B cell (primary cell): ENCODE measurements around the gene PHETA2. TPM values are rescaled to one million over a fixed set of nuclear protein-coding genes. Genes with fewer than 3 reads are reported as not detected.

ENCODE experiments used
- ATAC-seq: fragments of 200-7000 bp; cut with Tn5 transposase; one replicate; pipeline ENCODE4 v1.10.0; 2021; ENCODE audit warnings: low read depth, mild to moderate bottlenecking, moderate number of reproducible peaks, moderate library complexity
- CTCF ChIA-PET: fragments of 350-600 bp; sonication (Branson Sonifier 250); formaldehyde crosslinking; loops from one replicate; lab custom pipeline; 2021; ENCODE audit warnings: antibody characterized with exemption, inconsistent platforms; lab: Charles Lee
- POLR2A ChIA-PET: fragments of 350-600 bp; sonication (Branson Sonifier 250); formaldehyde crosslinking; loops from one replicate; lab custom pipeline; 2021; ENCODE audit warnings: antibody characterized with exemption; lab: Charles Lee
- DNase-seq: peaks from one replicate; pipeline ENCODE4 v3.0.0; 2013
- H2AFZ ChIP-seq: 2 replicates; pipeline ENCODE4 v1.6.1; 2012; ENCODE audit warnings: mild to moderate bottlenecking, low read depth, low read length; ENCODE audit not compliant: insufficient read depth, poor library complexity, severe bottlenecking
- H3K27ac ChIP-seq, 2 donors: 1 replicate in 1 of 2; 2 replicates in 1 of 2; pipeline ENCODE4 v1.5.1; 2012 to 2013; ENCODE audit warnings: low read length in 2 of 2, mild to moderate bottlenecking in 2 of 2, moderate library complexity in 1 of 2
- H3K27me3 ChIP-seq, 4 experiments: fragments of 200-600 bp in 1 of 4; sonication (generic) in 1 of 4; replicated peaks in 1 of 4; 1 replicate in 2 of 4; 2 replicates in 2 of 4; pipeline versions ENCODE4 v1.6.1 to v1.7.0; 2013 to 2016; ENCODE audit warnings: low read length in 3 of 4, mild to moderate bottlenecking in 2 of 4, mixed read lengths in 1 of 4, moderate library complexity in 1 of 4; ENCODE audit not compliant: insufficient read depth in 4 of 4, control insufficient read depth in 3 of 4; ENCODE audit errors: control extremely low read depth in 1 of 4
- H3K36me3 ChIP-seq, 2 experiments: replicated peaks in 1 of 2; 1 replicate in 1 of 2; 2 replicates in 1 of 2; pipeline versions ENCODE4 v1.6.1 to v1.7.1; 2013; ENCODE audit warnings: low read length in 1 of 2; ENCODE audit not compliant: insufficient read depth in 2 of 2, control insufficient read depth in 1 of 2; ENCODE audit errors: control extremely low read depth in 1 of 2, extremely low read depth in 1 of 2
- H3K4me1 ChIP-seq, 2 donors: fragments of 200-600 bp in 1 of 2; sonication (generic) in 1 of 2; 1 replicate in 1 of 2; 2 replicates in 1 of 2; pipeline versions ENCODE4 v1.5.1 to v1.6.1; 2013 to 2017; ENCODE audit warnings: low read length in 2 of 2; ENCODE audit not compliant: control insufficient read depth in 2 of 2, insufficient read depth in 2 of 2
- H3K4me2 ChIP-seq: replicated peaks from 2 replicates; pipeline ENCODE3; 2012; ENCODE audit warnings: mild to moderate bottlenecking, low read depth, low read length; ENCODE audit not compliant: poor library complexity, severe bottlenecking
- H3K4me3 ChIP-seq, 5 experiments: fragments of 200-600 bp in 1 of 5; sonication (generic) in 1 of 5; 1 replicate in 3 of 5; 2 replicates in 2 of 5; pipeline versions ENCODE4 v1.5.1 to v1.7.0; 2011 to 2016; ENCODE audit warnings: low read length in 4 of 5, mild to moderate bottlenecking in 4 of 5, low read depth in 2 of 5, control low read depth in 1 of 5, moderate library complexity in 1 of 5; ENCODE audit not compliant: insufficient read depth in 1 of 5; ENCODE audit errors: control extremely low read depth in 1 of 5, extremely low read depth in 1 of 5
- H3K79me2 ChIP-seq: fragments of 200-600 bp; sonication (generic); one replicate; pipeline ENCODE4 v1.6.0; 2016; ENCODE audit warnings: low read length; ENCODE audit not compliant: control insufficient read depth, insufficient read depth
- H3K9ac ChIP-seq: fragments of 200-600 bp; sonication (generic); 2 replicates; pipeline ENCODE4 v1.6.1; 2017; ENCODE audit warnings: mild to moderate bottlenecking, low read length, moderate library complexity
- H3K9me3 ChIP-seq, 3 donors: one replicate each; pipeline versions ENCODE4 v1.6.1 to v1.7.1; 2013; ENCODE audit warnings: low read length in 2 of 3; ENCODE audit not compliant: control insufficient read depth in 2 of 3, insufficient read depth in 1 of 3; ENCODE audit errors: control extremely low read depth in 1 of 3
- H4K20me1 ChIP-seq: 2 replicates; pipeline ENCODE4 v1.6.0; 2012; ENCODE audit warnings: mild to moderate bottlenecking, low read length; ENCODE audit not compliant: insufficient read depth, control insufficient read depth, poor library complexity, severe bottlenecking
- H3K27ac Mint-ChIP-seq: one replicate; pipeline ENCODE4 v1.8.0; 2021; ENCODE audit warnings: mixed read lengths
- H3K27me3 Mint-ChIP-seq: one replicate; pipeline ENCODE4 v1.8.0; 2021; ENCODE audit warnings: mixed read lengths
- H3K4me1 Mint-ChIP-seq: one replicate; pipeline ENCODE4 v1.8.0; 2021; ENCODE audit warnings: mixed read lengths
- H3K4me3 Mint-ChIP-seq: one replicate; pipeline ENCODE4 v1.8.0; 2021; ENCODE audit warnings: mixed read lengths
- H3K9me3 Mint-ChIP-seq: one replicate; pipeline ENCODE4 v1.8.0; 2022; ENCODE audit warnings: mixed read lengths; ENCODE audit not compliant: insufficient read depth
- CTCF ChIP-seq: fragments of 200-600 bp; IDR thresholded peaks from one replicate; pipeline ENCODE4 v1.8.0; 2022; ENCODE audit warnings: antibody characterized with exemption, mild to moderate bottlenecking
- EZH2 ChIP-seq: IDR thresholded peaks from 2 replicates; pipeline ENCODE4 v1.6.1; 2012; ENCODE audit warnings: borderline replicate concordance, low read depth, mild to moderate bottlenecking, moderate library complexity, low read length; ENCODE audit not compliant: insufficient read depth, poor library complexity, severe bottlenecking
- WGBS: methylation state at CpG from one replicate; pipeline ENCODE4 v1.1.5; 2013; ENCODE audit warnings: missing lambda C conversion rate; ENCODE audit not compliant: insufficient coverage; 5-methylcytosine and 5-hydroxymethylcytosine counted together
- intact Hi-C: fragments of 100-400 bp; cut with micrococcal nuclease; formaldehyde crosslinking; loops from one replicate; pipeline ENCODE4 v1.10.0; 2022
- polyA minus RNA-seq: library from RNA; depleted of rRNA, polyadenylated mRNA; stranded (reverse); fragments of >200 nt; gene quantifications from 2 replicates; pipeline ENCODE4 v1.2.3, GENCODE V29; 2012
- polyA plus RNA-seq: library from polyadenylated mRNA; depleted of rRNA; stranded (reverse); fragments of >200 nt; gene quantifications from 2 replicates; pipeline ENCODE4 v1.2.3, GENCODE V29; 2012
- total RNA-seq, 2 donors: library from RNA; stranded (reverse); fragments of 120-200 nt in 1 of 2; gene quantifications; 1 replicate in 1 of 2; 2 replicates in 1 of 2; pipeline versions ENCODE4 v1.2.3 to v1.2.4, GENCODE V29; 2013 to 2022

Gene PHETA2
- 3.2 and 3.8 TPM in 2 replicates for total RNA-seq
- 1.7 TPM for total RNA-seq (2013)
- 1.1 TPM in 2 replicates for polyA plus RNA-seq
- 1.00 and 1.0 TPM in 2 replicates for polyA minus RNA-seq

- WGBS, result under 1% methylated on average over 39 of the region's 55 CpGs
- Histone ChIP-seq H3K27me3 (no peaks in the 10 kb centered on the region), H4K20me1 (no peaks in the 10 kb centered on the region), H3K9me3 (no peaks in the 10 kb centered on the region), H2AFZ (peak within 1 kb of the TSS; percentile 97), H3K27ac (peak within 1 kb of the TSS; percentile 19 to 33), H3K36me3 (no peaks in the 10 kb centered on the region), H3K4me3 (peak within 1 kb of the TSS in 4 of 5 experiments; percentile 57 to 69 (median 64)), H3K79me2 (peaks cover 4% of the 10 kb centered on the region), H3K4me2 (peak within 1 kb of the TSS; percentile 86), H3K4me1 (peaks cover 28 to 46% of the 10 kb centered on the region in 2 donors), H3K9ac (peak within 1 kb of the TSS; percentile 64)
- DNase-seq (peak; percentile 78), ATAC-seq (peak; percentile 12)
- Mint-ChIP-seq H3K4me1 (peaks cover 49% of the 10 kb centered on the region), H3K4me3 (peak within 1 kb of the TSS; percentile 80), H3K27me3 (no peaks in the 10 kb centered on the region), H3K9me3 (no peaks in the 10 kb centered on the region), H3K27ac (peak within 1 kb of the TSS; percentile 85)
- peak; percentile 72 for TF ChIP-seq CTCF
- no peak for TF ChIP-seq EZH2
- POLR2A ChIA-PET, result interaction anchor here (1.2 kb wide), 1 partner anchor 16 kb away, joined by 3 read pairs; the partner anchor contains the start of gene NDUFA6
- intact Hi-C loops, result loop anchor here (5.0 kb wide), 5 partner anchors 42 to 692 kb away; partner anchors contain the start of genes MEI1 and TEF
- CTCF ChIA-PET, result no interaction called here
These were observed at the start of gene PHETA2 for GRCh38 chr22:42074132-42074811. Gene PHETA2 (plus strand): TSS chr22:42074248. CDS start chr22:42077294, 3,046 bp downstream.

GRCh38 chr22:42025421-42025820, 48.6 kb upstream of the PHETA2 start:
- Histone ChIP-seq H3K4me2 (no peak overlapping the region), H3K27ac (no peak overlapping the region), H3K36me3 (no peaks in the 10 kb centered on the region), H2AFZ (no peak overlapping the region), H3K4me1 (peaks cover 13 to 17% of the 10 kb centered on the region in 2 donors), H3K27me3 (no peaks in the 10 kb centered on the region), H3K9me3 (peaks cover 0 to 3% (median 0%) of the 10 kb centered on the region in 3 donors), H3K4me3 (no peak overlapping the region), H3K9ac (no peak overlapping the region), H4K20me1 (no peaks in the 10 kb centered on the region), H3K79me2 (no peaks in the 10 kb centered on the region)
- H3K4me1 Mint-ChIP-seq, result peaks cover 24% of the 10 kb centered on the region
- TF ChIP-seq EZH2, result no peak
- TF ChIP-seq CTCF, result no peak
- POLR2A ChIA-PET, result no interaction called here
- DNase-seq (no peak), ATAC-seq (no peak)
- H3K27ac Mint-ChIP-seq, result no peak overlapping the region
- no CpG with 5 or more reads among the region's 1 CpG for WGBS
- intact Hi-C loops, result no loop called here
- no peaks in the 10 kb centered on the region for H3K9me3 Mint-ChIP-seq
- no peaks in the 10 kb centered on the region for H3K27me3 Mint-ChIP-seq
- no peak overlapping the region for H3K4me3 Mint-ChIP-seq
- CTCF ChIA-PET, result interaction anchor here (0.9 to 1.1 kb wide), 2 partner anchors 9 to 12 kb away, joined by 3 to 4 read pairs; no protein-coding TSS in a partner anchor
